HEK293T (cell line): Measurements from ENCODE around the gene STK25.

Experiments used
- BHLHE40 ChIP-seq: fragments of 450-650 bp; IDR thresholded peaks from 2 replicates; pipeline ENCODE4 v1.6.1; 2016; ENCODE audit warnings: mild to moderate bottlenecking, moderate library complexity, borderline replicate concordance
- CTBP1 ChIP-seq: fragments of 450-650 bp; IDR thresholded peaks from 2 replicates; pipeline ENCODE4 v1.6.1; 2016; ENCODE audit warnings: borderline replicate concordance
- ELF4 ChIP-seq: fragments of 450-650 bp; IDR thresholded peaks from 2 replicates; pipeline ENCODE4 v1.6.1; 2017; ENCODE audit warnings: antibody characterized with exemption
- FOXA1 ChIP-seq: fragments of 450-650 bp; IDR thresholded peaks from 2 replicates; pipeline ENCODE4 v1.6.1; 2016; ENCODE audit warnings: mild to moderate bottlenecking
- FOXK2 ChIP-seq: fragments of 450-650 bp; IDR thresholded peaks from 2 replicates; pipeline ENCODE4 v1.6.1; 2016; ENCODE audit warnings: mild to moderate bottlenecking
- FOXM1 ChIP-seq: fragments of 450-650 bp; IDR thresholded peaks from 2 replicates; pipeline ENCODE4 v1.6.1; 2017; ENCODE audit warnings: mild to moderate bottlenecking, borderline replicate concordance
- NFRKB ChIP-seq: fragments of 450-650 bp; IDR thresholded peaks from 2 replicates; pipeline ENCODE4 v1.6.1; 2016; ENCODE audit warnings: mild to moderate bottlenecking, moderate library complexity
- PKNOX1 ChIP-seq: fragments of 450-650 bp; IDR thresholded peaks from 2 replicates; pipeline ENCODE4 v1.6.1; 2016
- SP1 ChIP-seq: fragments of 450-650 bp; IDR thresholded peaks from 2 replicates; pipeline ENCODE4 v1.6.1; 2017
- SUZ12 ChIP-seq: fragments of 450-650 bp; IDR thresholded peaks from 2 replicates; pipeline ENCODE4 v1.6.1; 2016; ENCODE audit warnings: mild to moderate bottlenecking
- TARDBP ChIP-seq: fragments of 450-650 bp; IDR thresholded peaks from 2 replicates; pipeline ENCODE4 v1.6.1; 2016
- ZNF384 ChIP-seq: fragments of 450-650 bp; IDR thresholded peaks from 2 replicates; pipeline ENCODE4 v1.6.1; 2016

DNA sequence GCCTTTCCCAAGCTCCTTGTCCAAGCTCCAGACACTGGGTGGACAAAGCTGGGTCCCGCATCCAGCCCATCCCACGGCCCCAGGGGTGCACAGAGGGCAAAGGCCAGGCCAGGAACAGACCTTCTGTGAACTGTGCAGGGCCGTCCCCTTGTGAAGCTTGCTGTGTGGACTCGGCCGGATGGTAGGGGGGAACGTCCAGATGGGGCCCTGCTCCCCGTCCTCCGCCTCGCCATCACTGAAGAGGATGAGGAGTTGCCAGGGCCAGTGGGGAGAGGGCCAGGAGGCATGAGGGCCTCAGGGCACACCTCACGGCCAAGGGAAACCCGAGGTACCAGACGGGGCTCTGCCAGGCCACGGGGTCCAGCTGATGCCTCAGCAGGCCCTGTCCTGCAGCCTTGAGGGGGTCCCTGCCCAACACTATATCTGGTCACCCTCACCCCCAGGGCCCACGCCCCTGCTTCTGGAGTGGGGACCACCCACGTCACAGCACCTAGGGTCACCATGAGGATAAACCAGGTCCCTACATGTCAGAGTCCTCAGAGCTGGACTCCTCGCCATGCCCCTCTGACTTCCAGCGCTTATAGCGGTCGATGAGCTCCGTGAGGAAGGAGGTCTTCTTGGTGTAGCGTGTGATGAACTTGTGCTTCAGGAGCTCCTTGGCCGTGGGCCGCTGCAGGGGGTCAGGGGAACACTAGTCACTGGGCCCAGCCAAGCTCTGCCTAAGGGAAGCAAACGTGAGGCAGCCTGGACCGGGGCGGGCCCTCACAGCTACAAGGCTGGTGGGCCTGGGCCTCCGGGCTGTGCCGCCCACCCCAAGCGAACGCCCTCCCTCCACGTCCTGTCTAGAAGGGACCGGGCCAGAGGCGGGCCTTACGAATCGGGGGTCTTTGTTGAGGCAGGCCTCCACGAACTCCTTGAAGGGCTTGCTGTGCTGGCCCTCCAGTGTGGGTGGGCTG, 10.0 kb downstream of the STK25 start:
- no peak for TF ChIP-seq FOXA1
- TF ChIP-seq ELF4 = no peak
- TF ChIP-seq SP1 = no peak
- no peak for TF ChIP-seq SUZ12
- TF ChIP-seq NFRKB = no peak
- TF ChIP-seq BHLHE40 = no peak
- TF ChIP-seq PKNOX1 = no peak
- TF ChIP-seq TARDBP = no peak
- TF ChIP-seq CTBP1 = no peak
- no peak for TF ChIP-seq FOXK2
- TF ChIP-seq FOXM1 = no peak
- no peak for TF ChIP-seq ZNF384
